H1 (cell line): ENCODE results near the gene NAXE. TPM values are rescaled to one million over a fixed set of nuclear protein-coding genes. Genes with fewer than 3 reads are reported as not detected.

Experiments
- ASH2L ChIP-seq: fragments of 200-600, 300-600 bp; sonication (generic); IDR thresholded peaks from one replicate; pipeline ENCODE4 v1.7.1; 2017; ENCODE audit warnings: low read length
- BRCA1 ChIP-seq: IDR thresholded peaks from 2 replicates; pipeline ENCODE4 v1.6.1; 2012; ENCODE audit warnings: low read depth, low read length, improper control_type of control experiment
- EZH2 ChIP-seq: fragments of 200-600 bp; sonication (generic); IDR thresholded peaks from 2 replicates; pipeline ENCODE4 v1.7.1; 2012; ENCODE audit warnings: low read depth, mild to moderate bottlenecking, moderate library complexity, low read length, inconsistent platforms; ENCODE audit not compliant: severe bottlenecking
- GABPA ChIP-seq: IDR thresholded peaks from 2 replicates; pipeline ENCODE4 v1.6.1; 2011; ENCODE audit warnings: mild to moderate bottlenecking, low read length, moderate library complexity, borderline replicate concordance; ENCODE audit not compliant: insufficient read depth
- POLR2A ChIP-seq, 2 experiments: IDR thresholded peaks; 1 replicate in 1 of 2; 2 replicates in 1 of 2; pipeline ENCODE4 v1.6.1; 2011; ENCODE audit warnings: low read depth in 2 of 2, low read length in 2 of 2, mild to moderate bottlenecking in 2 of 2; ENCODE audit errors: control extremely low read depth in 1 of 2
- RBBP5 ChIP-seq: IDR thresholded peaks from 2 replicates; pipeline ENCODE4 v1.7.1; 2012; ENCODE audit warnings: low read depth, mild to moderate bottlenecking, inconsistent platforms, low read length, moderate library complexity, borderline replicate concordance
- RXRA ChIP-seq: IDR thresholded peaks from 2 replicates; pipeline ENCODE4 v1.6.1; 2011; ENCODE audit warnings: low read depth, mild to moderate bottlenecking, low read length, moderate library complexity; ENCODE audit not compliant: insufficient read depth
- SIRT6 ChIP-seq: IDR thresholded peaks from one replicate; pipeline ENCODE4 v1.7.1; 2012; ENCODE audit warnings: low read length, inconsistent platforms
- polyA plus RNA-seq, 7 experiments: library from polyadenylated mRNA; depleted of rRNA in 3 of 7; stranded (reverse) in 5 of 7; unstranded in 2 of 7; fragments of >200 nt in 5 of 7; fragments of 200-250 nt in 2 of 7; gene quantifications; 1 replicate in 5 of 7; 2 replicates in 1 of 7; 4 replicates in 1 of 7; pipeline versions ENCODE4 v1.2.1 to v1.2.3, GENCODE V29; 2011 to 2013; ENCODE audit warnings: missing spikeins in 2 of 7, mixed read lengths in 2 of 7
- total RNA-seq: library from RNA; stranded (reverse); fragmentation: NEBNext Ultra II Directional; extraction: Animal tissue kit (Norgen Biotek cat#: 25700); gene quantifications from 2 replicates; pipeline ENCODE4 v1.2.1, GENCODE V29; 2021
- TF ChIP-seq, protein P1 (sequence below): fragments of 300-600 bp; sonication (generic); IDR thresholded peaks from 2 replicates; pipeline ENCODE4 v1.7.1; 2012; ENCODE audit warnings: low read length, moderate library complexity, mild to moderate bottlenecking, inconsistent platforms; ENCODE audit not compliant: insufficient replicate concordance
- TF ChIP-seq, protein P2 (sequence below), 3 experiments: IDR thresholded peaks; 1 replicate in 2 of 3; 2 replicates in 1 of 3; pipeline versions ENCODE4 v1.5.1 to v1.6.1; 2011; ENCODE audit warnings: low read length in 3 of 3, mild to moderate bottlenecking in 3 of 3, inconsistent platforms in 2 of 3, low read depth in 1 of 3, moderate library complexity in 1 of 3; ENCODE audit not compliant: insufficient read depth in 1 of 3; ENCODE audit errors: control extremely low read depth in 1 of 3

NAXE gene
- total and polyA plus RNA-seq, 2 of the 8 experiments (the other 6 are each of a cell fraction or from before 2014, with no cell fraction given), result 73.1 to 74.3 TPM

DNA sequence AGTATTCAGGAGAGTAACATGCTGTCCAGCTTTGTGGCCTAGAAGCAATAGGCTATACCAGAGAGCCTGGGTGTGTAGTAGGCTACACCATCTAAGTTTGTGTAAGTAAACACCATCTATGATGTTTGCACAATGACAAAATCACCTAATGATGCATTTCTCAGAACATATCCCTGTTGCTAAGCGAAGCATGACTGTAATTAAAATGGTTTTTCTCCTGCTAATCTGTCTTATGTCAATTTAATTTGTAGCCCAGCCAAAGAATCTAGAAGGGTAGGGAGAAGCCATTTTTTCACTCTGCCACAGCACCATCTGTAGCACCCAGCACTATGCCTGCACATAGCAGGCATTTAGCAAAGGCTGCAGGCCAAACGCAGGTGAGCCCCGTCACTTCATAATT is 14.0 kb upstream of the NAXE start (continued):
- TF ChIP-seq, protein P1, sequence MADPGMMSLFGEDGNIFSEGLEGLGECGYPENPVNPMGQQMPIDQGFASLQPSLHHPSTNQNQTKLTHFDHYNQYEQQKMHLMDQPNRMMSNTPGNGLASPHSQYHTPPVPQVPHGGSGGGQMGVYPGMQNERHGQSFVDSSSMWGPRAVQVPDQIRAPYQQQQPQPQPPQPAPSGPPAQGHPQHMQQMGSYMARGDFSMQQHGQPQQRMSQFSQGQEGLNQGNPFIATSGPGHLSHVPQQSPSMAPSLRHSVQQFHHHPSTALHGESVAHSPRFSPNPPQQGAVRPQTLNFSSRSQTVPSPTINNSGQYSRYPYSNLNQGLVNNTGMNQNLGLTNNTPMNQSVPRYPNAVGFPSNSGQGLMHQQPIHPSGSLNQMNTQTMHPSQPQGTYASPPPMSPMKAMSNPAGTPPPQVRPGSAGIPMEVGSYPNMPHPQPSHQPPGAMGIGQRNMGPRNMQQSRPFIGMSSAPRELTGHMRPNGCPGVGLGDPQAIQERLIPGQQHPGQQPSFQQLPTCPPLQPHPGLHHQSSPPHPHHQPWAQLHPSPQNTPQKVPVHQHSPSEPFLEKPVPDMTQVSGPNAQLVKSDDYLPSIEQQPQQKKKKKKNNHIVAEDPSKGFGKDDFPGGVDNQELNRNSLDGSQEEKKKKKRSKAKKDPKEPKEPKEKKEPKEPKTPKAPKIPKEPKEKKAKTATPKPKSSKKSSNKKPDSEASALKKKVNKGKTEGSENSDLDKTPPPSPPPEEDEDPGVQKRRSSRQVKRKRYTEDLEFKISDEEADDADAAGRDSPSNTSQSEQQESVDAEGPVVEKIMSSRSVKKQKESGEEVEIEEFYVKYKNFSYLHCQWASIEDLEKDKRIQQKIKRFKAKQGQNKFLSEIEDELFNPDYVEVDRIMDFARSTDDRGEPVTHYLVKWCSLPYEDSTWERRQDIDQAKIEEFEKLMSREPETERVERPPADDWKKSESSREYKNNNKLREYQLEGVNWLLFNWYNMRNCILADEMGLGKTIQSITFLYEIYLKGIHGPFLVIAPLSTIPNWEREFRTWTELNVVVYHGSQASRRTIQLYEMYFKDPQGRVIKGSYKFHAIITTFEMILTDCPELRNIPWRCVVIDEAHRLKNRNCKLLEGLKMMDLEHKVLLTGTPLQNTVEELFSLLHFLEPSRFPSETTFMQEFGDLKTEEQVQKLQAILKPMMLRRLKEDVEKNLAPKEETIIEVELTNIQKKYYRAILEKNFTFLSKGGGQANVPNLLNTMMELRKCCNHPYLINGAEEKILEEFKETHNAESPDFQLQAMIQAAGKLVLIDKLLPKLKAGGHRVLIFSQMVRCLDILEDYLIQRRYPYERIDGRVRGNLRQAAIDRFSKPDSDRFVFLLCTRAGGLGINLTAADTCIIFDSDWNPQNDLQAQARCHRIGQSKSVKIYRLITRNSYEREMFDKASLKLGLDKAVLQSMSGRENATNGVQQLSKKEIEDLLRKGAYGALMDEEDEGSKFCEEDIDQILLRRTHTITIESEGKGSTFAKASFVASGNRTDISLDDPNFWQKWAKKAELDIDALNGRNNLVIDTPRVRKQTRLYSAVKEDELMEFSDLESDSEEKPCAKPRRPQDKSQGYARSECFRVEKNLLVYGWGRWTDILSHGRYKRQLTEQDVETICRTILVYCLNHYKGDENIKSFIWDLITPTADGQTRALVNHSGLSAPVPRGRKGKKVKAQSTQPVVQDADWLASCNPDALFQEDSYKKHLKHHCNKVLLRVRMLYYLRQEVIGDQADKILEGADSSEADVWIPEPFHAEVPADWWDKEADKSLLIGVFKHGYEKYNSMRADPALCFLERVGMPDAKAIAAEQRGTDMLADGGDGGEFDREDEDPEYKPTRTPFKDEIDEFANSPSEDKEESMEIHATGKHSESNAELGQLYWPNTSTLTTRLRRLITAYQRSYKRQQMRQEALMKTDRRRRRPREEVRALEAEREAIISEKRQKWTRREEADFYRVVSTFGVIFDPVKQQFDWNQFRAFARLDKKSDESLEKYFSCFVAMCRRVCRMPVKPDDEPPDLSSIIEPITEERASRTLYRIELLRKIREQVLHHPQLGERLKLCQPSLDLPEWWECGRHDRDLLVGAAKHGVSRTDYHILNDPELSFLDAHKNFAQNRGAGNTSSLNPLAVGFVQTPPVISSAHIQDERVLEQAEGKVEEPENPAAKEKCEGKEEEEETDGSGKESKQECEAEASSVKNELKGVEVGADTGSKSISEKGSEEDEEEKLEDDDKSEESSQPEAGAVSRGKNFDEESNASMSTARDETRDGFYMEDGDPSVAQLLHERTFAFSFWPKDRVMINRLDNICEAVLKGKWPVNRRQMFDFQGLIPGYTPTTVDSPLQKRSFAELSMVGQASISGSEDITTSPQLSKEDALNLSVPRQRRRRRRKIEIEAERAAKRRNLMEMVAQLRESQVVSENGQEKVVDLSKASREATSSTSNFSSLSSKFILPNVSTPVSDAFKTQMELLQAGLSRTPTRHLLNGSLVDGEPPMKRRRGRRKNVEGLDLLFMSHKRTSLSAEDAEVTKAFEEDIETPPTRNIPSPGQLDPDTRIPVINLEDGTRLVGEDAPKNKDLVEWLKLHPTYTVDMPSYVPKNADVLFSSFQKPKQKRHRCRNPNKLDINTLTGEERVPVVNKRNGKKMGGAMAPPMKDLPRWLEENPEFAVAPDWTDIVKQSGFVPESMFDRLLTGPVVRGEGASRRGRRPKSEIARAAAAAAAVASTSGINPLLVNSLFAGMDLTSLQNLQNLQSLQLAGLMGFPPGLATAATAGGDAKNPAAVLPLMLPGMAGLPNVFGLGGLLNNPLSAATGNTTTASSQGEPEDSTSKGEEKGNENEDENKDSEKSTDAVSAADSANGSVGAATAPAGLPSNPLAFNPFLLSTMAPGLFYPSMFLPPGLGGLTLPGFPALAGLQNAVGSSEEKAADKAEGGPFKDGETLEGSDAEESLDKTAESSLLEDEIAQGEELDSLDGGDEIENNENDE, result no peak
- TF ChIP-seq EZH2, result no peak
- no peak for TF ChIP-seq POLR2A (IDR thresholded peaks at IDR 0.05; ENCODE audit: control extremely low read depth in 1 of 2, low read depth in 2 of 2, low read length in 2 of 2)
- no peak for TF ChIP-seq RXRA
- no peak for TF ChIP-seq BRCA1
- TF ChIP-seq, protein P2, sequence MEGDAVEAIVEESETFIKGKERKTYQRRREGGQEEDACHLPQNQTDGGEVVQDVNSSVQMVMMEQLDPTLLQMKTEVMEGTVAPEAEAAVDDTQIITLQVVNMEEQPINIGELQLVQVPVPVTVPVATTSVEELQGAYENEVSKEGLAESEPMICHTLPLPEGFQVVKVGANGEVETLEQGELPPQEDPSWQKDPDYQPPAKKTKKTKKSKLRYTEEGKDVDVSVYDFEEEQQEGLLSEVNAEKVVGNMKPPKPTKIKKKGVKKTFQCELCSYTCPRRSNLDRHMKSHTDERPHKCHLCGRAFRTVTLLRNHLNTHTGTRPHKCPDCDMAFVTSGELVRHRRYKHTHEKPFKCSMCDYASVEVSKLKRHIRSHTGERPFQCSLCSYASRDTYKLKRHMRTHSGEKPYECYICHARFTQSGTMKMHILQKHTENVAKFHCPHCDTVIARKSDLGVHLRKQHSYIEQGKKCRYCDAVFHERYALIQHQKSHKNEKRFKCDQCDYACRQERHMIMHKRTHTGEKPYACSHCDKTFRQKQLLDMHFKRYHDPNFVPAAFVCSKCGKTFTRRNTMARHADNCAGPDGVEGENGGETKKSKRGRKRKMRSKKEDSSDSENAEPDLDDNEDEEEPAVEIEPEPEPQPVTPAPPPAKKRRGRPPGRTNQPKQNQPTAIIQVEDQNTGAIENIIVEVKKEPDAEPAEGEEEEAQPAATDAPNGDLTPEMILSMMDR (IDR thresholded peaks at IDR 0.05; ENCODE audit: control extremely low read depth in 1 of 3, insufficient read depth in 1 of 3, low read depth in 1 of 3, low read length in 3 of 3), result no peak
- TF ChIP-seq SIRT6, result no peak
- TF ChIP-seq GABPA, result no peak
- no peak for TF ChIP-seq RBBP5
- no peak for TF ChIP-seq ASH2L
